Peyer's patch (tissue), 4 donors: ENCODE data around the gene SPAG6.

ENCODE experiments used
- POLR2A ChIP-seq, 2 donors: fragments of 450-650 bp; IDR thresholded peaks; one replicate each; pipeline ENCODE4 v1.5.1; 2017; ENCODE audit warnings: antibody characterized with exemption in 2 of 2, mild to moderate bottlenecking in 2 of 2, moderate library complexity in 2 of 2
- TF ChIP-seq, protein P1 (sequence below), 6 experiments: fragments of 450-650 bp in 4 of 6; fragments of 200-600 bp in 2 of 6; sonication (generic) in 1 of 6; IDR thresholded peaks; one replicate each; pipeline ENCODE4 v1.5.1; 2017 to 2019; ENCODE audit warnings: antibody characterized with exemption in 6 of 6, mild to moderate bottlenecking in 3 of 6, moderate library complexity in 1 of 6

DNA sequence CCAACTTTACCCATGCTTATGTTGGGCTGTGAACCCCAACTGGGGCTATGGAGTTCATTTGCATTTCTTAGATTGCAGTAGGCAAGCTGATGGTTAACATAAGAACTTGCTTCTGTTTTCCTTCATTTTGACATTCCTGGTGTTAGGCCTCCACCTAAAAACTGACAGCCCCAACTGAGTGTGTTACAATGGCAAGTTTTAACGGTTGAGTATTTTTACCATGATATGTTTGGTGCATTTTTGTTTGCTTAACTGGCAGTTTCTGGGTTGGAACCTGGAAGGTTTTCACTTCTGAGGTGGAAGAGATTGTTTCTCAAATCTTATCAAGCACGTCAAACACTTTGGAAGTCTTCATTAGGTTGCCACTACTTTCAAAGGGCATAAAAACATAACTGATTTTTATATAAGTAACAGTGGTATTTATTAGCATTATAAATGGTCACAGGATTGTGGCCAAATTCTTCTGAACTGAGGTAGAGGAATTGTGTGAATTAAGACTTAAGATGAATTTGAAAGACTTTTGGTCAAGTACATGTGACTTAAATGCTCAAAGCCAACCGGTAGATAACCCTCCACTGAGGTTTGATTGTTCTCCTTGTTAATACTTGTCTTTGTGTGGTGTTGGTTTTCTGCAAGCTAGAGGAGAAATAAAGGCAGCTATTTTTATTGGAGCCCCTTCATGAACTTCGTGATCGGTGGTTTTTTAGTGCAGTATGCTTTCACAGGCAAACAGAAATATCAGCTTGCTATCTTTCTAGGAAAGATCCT lies 21.6 kb upstream of the SPAG6 start:
- TF ChIP-seq, protein P1, sequence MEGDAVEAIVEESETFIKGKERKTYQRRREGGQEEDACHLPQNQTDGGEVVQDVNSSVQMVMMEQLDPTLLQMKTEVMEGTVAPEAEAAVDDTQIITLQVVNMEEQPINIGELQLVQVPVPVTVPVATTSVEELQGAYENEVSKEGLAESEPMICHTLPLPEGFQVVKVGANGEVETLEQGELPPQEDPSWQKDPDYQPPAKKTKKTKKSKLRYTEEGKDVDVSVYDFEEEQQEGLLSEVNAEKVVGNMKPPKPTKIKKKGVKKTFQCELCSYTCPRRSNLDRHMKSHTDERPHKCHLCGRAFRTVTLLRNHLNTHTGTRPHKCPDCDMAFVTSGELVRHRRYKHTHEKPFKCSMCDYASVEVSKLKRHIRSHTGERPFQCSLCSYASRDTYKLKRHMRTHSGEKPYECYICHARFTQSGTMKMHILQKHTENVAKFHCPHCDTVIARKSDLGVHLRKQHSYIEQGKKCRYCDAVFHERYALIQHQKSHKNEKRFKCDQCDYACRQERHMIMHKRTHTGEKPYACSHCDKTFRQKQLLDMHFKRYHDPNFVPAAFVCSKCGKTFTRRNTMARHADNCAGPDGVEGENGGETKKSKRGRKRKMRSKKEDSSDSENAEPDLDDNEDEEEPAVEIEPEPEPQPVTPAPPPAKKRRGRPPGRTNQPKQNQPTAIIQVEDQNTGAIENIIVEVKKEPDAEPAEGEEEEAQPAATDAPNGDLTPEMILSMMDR (IDR thresholded peaks at IDR 0.05), result no peak
- no peak for TF ChIP-seq POLR2A (IDR thresholded peaks at IDR 0.05)
